Effector CD4-positive, alpha-beta T cell (primary cell): Measurements from ENCODE around the gene ACSL3.
"Not testable (repeated sequence)": the region's sequence is repeated elsewhere in the genome, so short reads cannot be mapped to it uniquely, and the experiment has no call there.

Experiments
- DNase-seq: peaks from one replicate; pipeline ENCODE4 v3.0.0-alpha.2; 2020

Gene ACSL3

DNA sequence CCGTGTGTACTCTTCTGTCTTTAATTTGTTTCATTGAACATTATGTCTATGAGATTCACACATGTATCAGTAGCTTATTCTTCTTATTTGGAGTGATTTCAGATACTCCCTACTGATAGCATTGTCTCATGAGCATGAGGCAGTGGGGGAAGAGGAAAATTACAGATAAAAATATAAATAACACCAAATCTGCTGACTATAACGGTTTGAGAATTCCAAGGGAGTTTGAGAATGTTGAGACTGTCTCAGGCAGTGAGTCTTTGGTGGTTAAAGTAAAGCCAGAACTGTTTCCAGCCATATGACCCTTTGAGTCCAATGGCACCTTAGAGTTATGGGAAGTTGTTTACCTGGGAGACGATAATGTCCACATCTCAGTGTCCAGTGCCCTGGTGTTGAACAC lies 118.6 kb downstream of the ACSL3 start:
- no peak for DNase-seq

DNA sequence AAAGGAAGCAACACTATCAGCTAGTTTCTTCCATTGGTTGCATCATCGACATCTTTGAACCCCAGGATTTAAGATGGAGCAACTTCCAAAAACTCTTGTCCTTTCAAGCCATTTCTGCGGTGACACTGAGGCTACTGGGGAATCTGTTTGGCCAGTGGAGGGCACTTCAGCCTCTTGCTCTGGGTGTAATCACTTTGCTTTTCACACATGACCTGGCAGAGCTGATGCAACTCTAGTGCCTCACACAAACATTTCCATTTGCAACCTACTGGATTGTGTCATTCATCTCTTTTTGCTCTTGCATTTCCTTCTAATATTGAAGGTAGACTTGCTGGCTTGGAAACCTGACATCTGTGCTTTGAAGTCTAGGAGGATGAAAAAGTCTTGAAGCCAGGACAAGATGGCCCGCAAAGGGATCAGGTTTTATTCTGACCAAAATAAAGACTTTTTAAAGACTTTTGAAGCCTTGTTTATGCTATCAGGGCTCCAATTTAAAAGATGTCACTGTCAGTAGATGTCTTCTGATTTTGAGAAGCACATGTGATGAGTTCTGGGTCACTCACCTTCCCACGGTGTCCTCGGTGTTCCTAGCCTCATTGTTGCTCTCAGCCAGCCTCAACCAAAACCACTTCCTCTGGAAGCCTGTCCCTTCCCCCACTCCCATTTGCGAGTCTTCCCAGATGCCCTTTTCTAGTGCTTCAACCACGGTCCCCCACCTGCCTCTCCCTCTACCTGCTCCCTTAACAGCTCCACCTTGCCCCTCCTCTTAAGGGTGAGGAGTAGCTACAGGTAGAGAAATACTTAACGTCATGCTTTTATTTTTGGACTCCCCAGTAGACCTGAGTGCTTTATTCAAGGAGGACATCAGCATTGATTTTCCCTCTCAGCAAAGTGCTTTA lies 121.4 kb downstream of the ACSL3 start:
- DNase-seq, result no peak

DNA sequence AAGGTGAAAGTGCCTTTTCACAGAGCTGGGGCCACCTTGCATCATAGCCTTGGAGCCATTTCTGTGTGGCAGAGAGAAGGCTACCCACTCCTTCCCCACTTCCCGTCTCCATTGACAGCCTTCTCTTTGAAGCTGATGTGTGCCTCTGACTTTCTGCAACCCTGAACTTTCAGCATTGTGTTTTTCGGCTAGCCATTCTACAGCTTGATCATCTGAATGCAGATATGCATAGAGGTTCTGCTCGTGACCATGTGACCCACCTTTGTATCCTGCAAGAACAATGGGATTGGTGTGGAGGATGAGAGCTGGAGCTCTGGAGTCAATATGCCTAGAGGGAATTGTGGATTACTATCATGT lies 122.1 kb downstream of the ACSL3 start:
- no peak for DNase-seq

DNA sequence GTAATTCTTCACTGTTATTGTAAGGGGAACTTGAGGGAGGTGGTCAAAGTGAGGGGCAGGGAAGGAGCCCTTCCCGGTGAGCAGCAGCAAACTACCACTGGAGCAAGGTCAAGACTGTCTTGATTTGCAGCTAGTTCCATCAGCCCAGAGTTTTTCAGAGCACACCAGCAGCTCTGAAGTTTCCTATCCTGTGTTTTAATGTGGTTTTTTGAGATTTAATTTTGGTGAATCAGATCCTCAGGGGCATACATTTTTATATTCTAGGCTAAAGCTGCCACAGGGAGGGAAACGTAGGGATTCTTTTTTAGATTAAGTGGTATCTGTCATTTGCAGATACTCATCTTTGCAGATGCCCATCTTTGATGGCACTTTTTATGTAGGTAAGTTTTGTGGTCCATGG lies 124.1 kb downstream of the ACSL3 start:
- DNase-seq, result no peak

DNA sequence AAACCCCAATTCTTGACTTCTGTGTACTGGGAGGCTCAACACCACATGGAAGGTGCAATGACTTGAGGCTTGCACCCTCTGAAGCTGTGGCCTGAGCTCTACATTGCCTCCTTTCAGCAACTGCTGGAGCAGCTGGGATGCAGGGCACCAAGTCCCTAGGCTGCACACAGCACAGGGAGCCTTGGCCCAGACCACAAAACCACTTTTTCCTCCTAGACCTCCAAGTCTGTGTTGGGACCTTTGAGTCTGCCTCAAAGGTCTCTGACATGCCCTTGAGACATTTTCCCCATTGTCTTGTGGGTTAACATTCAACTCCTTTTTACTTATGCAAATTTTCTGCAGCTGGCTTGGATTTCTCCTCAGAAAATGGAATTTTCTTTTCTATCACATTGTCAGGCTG lies 128.6 kb downstream of the ACSL3 start:
- no peak for DNase-seq

DNA sequence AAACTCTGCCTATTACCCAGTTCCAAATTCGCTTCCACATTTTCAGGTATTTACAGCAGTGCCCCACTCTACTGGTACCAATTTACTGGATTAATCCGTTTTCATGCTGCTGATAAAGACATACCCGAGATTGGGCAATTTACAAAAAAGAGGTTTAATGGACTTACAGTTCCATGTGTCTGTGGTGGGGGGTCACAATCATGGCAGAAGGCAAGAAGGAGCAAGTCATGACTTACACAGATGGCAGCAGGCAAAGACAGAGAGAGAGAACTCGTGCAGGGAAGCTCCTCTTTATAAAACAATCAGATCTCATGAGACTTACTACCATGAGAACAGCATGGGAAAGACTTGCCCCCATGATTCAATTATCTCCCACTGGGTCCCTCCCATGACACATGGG lies 129.4 kb downstream of the ACSL3 start:
- DNase-seq, result not testable (repeated sequence)

DNA sequence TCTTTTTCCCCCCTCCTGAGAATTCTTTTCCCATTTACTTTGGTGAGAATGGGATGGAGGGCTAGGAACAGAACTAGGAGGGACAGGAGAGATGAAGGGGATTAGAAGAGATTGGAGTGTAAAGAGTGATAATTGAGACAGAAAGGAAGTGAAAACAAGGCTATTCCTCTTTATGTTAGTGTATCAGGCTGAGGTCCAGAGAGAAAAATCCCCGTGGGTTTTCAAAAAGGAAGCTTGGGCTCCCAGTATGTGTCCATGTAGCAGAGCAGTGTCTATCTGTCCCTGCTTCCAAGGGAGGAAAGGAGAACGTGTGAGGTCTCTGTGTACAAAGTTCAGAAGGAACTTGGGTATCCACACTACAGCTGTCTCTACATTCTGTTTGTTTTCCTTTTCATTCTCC lies 131.3 kb downstream of the ACSL3 start:
- no peak for DNase-seq
